ENCODE measurements around the gene KNL1.
"Not testable (repeated sequence)": the region's sequence is repeated elsewhere in the genome, so short reads cannot be mapped to it uniquely, and the experiment has no call there.

The KNL1 gene

DNA sequence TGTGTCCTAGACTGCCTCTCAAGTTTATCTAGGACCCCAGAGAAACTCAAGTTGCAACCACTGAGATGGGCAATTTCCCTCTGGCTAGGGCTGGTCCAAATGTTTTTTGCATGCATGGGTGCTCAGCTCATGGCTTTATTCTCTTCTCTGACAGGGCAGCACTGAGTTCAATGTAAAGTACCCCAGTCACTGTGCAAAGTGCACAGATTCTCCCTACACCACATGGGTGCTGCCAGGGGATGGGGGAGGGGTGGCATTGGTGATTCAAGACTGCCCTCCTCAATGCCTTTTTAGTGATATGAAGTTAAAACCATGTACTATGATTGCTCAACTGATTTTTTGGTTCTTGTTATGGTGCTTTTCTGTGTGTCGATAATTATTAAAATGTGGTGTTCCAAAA is 86.1 kb downstream of the KNL1 start:
- Mint-ChIP-seq H3K36me3 (ENCODE audit: low read depth) (no peaks in the 10 kb centered on the region), H3K4me3 (no peak overlapping the region), H3K9me3 (no peaks in the 10 kb centered on the region), H3K4me1 (ENCODE audit: low read depth) (peaks cover 5% of the 10 kb centered on the region), H3K27me3 (no peaks in the 10 kb centered on the region), H3K27ac (no peak overlapping the region)

DNA sequence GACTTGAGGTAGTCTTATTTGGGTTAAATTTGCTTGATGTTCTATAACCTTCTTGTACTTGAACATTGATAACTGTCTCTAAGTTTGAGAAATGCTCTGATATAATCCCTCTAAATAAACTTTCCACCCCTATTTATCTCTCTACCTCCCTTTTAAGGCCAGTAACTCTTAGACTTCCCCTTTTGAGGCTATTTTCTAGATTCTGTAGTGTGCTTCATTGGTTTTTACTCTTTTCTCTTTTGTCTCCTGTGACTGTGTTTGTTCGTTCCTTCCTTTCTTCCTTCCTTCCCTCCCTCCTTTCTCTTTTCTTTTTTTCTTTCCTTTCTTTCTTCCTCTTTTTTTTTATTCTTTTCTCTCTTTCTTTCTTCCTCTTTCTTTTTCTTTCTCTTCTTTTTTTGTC is 86.9 kb downstream of the KNL1 start:
- not testable (repeated sequence) for H3K9me3 Mint-ChIP-seq; H3K4me1 Mint-ChIP-seq (ENCODE audit: low read depth); H3K36me3 Mint-ChIP-seq (ENCODE audit: low read depth); H3K27me3 Mint-ChIP-seq; H3K4me3 Mint-ChIP-seq; H3K27ac Mint-ChIP-seq

DNA sequence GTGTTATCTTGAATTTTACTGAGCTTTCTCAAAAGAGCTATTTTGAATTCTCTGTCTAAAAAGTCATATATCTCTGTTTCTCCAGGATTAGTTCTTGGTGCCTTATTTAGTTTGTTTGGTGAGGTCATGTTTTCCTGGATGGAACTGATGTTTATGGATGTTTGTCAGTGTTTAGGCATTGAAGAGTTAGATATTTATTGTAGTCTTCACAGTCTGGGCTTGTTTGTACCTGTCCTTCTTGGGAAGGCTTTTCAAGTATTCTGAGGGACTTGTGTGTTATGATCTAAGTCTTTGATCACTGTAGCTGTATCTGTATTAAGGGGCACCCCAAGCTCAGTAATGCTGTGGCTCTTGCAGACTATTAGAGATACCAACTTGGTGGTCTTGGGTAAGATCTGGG is 90.3 kb downstream of the KNL1 start:
- H3K9me3 Mint-ChIP-seq = no peaks in the 10 kb centered on the region
- no peak overlapping the region for H3K27ac Mint-ChIP-seq
- H3K4me3 Mint-ChIP-seq = no peak overlapping the region
- no peaks in the 10 kb centered on the region for H3K27me3 Mint-ChIP-seq
- no peaks in the 10 kb centered on the region for H3K4me1 Mint-ChIP-seq (ENCODE audit: low read depth)
- no peaks in the 10 kb centered on the region for H3K36me3 Mint-ChIP-seq (ENCODE audit: low read depth)

DNA sequence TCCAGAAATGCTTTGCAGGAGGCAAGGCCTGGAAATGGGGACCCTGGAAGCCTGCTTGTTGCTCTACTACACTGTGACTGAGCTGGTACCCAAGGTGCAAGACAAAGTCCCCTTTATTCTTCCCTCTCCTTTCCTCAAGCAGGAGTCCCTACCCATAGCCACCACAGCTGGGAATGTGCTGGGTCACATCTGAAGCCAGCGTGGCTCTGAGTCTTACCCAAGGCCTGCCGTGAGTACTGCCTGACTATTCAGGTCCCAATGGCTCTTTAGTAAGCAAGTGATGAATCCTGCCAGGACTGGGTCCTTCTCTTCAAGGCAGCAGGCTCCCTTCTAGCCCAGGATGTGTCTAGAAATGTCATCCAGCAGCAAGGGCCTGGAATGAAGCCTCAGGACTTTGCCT is 91.3 kb downstream of the KNL1 start:
- no peaks in the 10 kb centered on the region for H3K4me1 Mint-ChIP-seq (ENCODE audit: low read depth)
- no peaks in the 10 kb centered on the region for H3K9me3 Mint-ChIP-seq
- no peaks in the 10 kb centered on the region for H3K27me3 Mint-ChIP-seq
- no peak overlapping the region for H3K27ac Mint-ChIP-seq
- H3K36me3 Mint-ChIP-seq (ENCODE audit: low read depth) = no peaks in the 10 kb centered on the region
- H3K4me3 Mint-ChIP-seq = no peak overlapping the region

DNA sequence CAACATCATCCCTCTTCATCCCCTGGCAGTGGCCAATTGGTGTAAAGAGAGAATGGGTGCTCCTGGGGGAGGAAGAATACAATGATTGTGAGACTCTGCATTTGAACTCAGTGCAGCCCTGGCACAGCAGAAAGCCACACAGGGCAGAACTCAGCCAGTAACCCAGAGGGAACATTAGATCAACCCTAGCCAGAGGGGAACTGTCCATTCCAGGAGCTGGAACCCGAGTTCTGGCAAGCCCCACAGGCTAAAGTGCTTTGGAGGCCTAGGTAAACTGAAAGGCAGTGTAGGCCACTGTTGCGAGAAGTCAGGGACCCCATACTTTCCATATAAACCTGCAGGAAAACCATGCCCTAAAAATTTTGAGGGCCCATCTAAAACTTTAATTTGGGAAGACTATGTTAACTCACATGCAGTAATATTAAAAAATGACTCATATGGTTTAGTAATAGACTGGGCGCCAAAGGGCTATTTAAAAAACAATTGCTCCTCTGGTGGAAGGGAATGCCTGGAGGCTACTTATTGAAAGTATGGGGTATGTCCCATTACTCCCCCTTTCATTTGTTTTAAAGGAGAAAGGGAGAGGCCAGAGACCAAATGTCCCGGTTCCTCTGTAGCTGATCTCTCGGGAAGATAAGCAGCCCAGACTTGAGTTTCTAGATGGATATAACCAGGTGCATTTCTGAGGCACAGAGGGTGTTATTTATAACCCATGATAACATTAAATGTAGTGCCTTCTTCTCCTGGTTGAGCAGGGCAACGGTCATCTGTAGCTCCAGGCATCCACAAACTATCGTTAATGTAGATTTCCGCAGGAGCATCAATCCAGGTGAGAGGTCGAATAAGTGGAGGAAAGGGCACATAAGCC is 95.1 kb downstream of the KNL1 start:
- Mint-ChIP-seq H3K4me3 (no peak overlapping the region), H3K27me3 (no peaks in the 10 kb centered on the region), H3K9me3 (no peaks in the 10 kb centered on the region), H3K27ac (no peak overlapping the region), H3K36me3 (ENCODE audit: low read depth) (peaks cover 8% of the 10 kb centered on the region), H3K4me1 (ENCODE audit: low read depth) (peaks cover 9% of the 10 kb centered on the region)

DNA sequence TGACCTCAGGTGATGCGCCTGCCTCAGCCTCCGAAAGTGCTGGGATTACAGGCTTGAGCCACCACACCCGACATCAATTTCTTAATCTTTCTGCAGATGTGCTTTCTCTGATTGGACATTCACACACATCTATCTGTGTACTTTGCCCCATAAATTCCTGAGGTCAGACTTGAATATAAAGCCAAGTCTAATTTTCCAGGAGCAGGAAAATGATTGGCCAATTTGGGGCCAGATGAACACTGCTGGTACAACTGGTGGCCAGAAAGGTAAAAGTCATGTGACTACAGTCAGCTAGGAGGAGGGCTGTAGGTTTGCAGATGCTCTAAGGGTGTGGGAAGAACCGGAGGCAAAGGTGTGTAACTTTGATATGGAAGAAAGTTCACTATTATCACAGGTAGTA is 97.7 kb downstream of the KNL1 start:
- Mint-ChIP-seq H3K27ac (no peak overlapping the region), H3K4me3 (no peak overlapping the region), H3K4me1 (ENCODE audit: low read depth) (peaks cover 24% of the 10 kb centered on the region), H3K36me3 (ENCODE audit: low read depth) (peaks cover 21% of the 10 kb centered on the region), H3K27me3 (no peaks in the 10 kb centered on the region), H3K9me3 (no peaks in the 10 kb centered on the region)

DNA sequence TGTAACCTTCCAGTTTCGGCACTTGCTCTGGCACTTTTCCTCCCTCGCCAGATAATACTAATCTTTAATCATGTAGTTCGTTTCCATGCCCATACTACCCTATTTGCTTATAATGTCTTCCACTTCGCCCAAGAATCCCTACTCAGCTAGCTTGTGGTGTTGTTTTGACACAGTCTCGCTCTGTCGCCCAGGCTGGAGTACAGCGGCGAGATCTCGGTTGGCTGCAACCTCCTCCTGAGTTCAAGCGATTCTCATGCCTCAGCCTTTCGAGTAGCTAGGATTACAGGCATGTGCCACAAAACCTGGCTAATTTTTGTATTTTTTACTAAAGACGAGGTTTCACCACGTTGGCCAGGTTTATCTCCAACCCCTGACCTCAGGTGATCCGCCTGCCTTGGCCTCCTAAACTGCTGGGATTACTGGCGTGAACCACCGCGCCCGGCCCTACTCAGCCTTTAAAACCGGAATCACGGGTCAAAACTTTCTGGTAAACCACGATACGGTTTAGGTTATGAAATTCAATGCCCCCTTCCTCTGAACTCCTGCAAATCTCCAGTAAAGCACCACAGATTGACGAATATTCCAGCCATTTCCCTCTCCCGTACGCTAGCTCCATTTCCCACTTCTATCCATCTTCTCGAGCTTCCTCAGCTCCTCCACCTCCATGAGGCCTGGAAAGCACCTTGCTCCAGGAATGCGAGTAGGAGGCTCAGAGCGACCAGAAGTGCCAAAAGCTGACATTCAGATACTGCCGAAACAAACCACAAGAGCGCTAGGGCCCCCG is 100.0 kb downstream of the KNL1 start:
- H3K9me3 Mint-ChIP-seq = no peaks in the 10 kb centered on the region
- H3K27ac Mint-ChIP-seq = peak overlapping the region; percentile 100
- no peaks in the 10 kb centered on the region for H3K27me3 Mint-ChIP-seq
- peak overlapping the region; percentile 100 for H3K4me3 Mint-ChIP-seq
- peaks cover 26% of the 10 kb centered on the region for H3K4me1 Mint-ChIP-seq (ENCODE audit: low read depth)
- H3K36me3 Mint-ChIP-seq (ENCODE audit: low read depth) = peaks cover 41% of the 10 kb centered on the region

DNA sequence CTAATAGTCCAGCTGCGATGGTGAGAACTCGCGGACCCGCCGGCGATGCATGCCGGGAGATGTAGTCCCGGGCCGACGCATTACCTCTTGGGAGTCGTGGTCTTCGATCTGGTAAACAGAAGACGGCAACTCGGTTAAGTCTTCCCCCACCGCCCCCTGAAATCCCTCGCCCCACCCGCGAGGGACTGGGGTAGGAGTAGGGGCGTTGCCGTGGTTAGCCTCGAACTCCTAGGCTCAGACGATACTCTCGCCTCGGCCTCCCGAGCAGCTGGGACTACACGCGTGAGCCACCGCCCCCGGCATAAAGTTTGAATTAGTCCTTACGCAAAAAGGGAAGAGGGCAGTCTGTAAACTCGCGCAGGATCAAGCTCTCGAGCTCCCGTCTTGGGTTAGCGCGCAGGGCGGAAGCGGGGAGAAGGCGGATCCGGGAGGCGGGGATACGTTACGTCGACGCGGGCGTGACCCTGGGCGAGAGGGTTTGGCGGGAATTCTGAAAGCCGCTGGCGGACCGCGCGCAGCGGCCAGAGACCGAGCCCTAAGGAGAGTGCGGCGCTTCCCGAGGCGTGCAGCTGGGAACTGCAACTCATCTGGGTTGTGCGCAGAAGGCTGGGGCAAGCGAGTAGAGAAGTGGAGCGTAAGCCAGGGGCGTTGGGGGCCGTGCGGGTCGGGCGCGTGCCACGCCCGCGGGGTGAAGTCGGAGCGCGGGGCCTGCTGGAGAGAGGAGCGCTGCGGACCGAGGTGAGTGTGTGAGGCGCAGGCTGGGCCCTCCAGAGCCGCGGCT is 100.8 kb downstream of the KNL1 start, which contains the start of gene RAD51:
RAD51 (plus strand) TSS at position 487 of the 781 bp plus-strand sequence. CDS start 3,585 bp downstream, outside the sequence.
- Mint-ChIP-seq H3K9me3 (no peaks in the 10 kb centered on the region), H3K27ac (peak within 1 kb of the TSS; percentile 100), H3K27me3 (no peaks in the 10 kb centered on the region), H3K36me3 (ENCODE audit: low read depth) (peaks cover 49% of the 10 kb centered on the region), H3K4me1 (ENCODE audit: low read depth) (peaks cover 31% of the 10 kb centered on the region), H3K4me3 (peak within 1 kb of the TSS; percentile 100)

DNA sequence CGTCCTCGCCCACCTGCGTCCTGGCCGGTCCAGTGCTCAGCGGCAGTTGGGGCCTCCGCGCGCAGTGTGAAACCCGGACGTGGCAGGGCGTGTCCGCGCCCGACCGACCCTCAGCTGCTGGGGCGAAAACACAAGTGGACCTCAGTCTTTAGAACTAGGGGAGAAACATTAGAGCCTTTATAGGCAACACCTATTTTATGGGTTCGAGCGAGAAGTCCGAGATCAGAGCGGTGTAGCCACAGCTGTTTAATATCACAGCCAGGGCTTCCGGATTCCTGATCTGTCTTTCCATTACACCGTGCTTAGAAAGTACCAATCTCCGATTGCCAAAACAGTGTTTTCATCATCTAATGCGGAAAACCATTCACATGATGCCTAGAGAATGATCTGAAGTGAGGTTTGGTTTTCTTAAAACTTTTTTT is 101.4 kb downstream of the KNL1 start:
- Mint-ChIP-seq H3K27me3 (no peaks in the 10 kb centered on the region), H3K4me1 (ENCODE audit: low read depth) (peaks cover 36% of the 10 kb centered on the region), H3K9me3 (no peaks in the 10 kb centered on the region), H3K4me3 (peak overlapping the region; percentile 100), H3K36me3 (ENCODE audit: low read depth) (peaks cover 55% of the 10 kb centered on the region), H3K27ac (peak overlapping the region; percentile 100)

DNA sequence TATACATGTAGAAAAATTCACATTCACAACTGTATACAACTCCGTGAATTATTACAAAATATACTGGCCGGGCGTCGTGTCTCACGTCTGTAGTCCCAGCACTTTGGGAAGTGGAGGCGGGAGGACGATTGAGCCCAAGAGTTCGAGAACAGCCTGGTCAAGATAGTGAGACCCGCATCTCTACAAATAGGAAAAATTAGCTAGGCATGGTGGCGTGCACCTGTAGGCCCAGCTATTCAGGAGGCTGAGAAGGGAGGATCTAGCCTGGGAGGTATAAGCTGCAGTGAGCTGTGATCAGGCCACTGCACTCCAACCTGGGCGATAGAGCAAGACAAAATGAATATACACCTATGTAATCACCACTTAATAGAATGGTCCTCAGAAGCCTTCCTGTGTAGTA is 102.2 kb downstream of the KNL1 start:
- peaks cover 62% of the 10 kb centered on the region for H3K36me3 Mint-ChIP-seq (ENCODE audit: low read depth)

DNA sequence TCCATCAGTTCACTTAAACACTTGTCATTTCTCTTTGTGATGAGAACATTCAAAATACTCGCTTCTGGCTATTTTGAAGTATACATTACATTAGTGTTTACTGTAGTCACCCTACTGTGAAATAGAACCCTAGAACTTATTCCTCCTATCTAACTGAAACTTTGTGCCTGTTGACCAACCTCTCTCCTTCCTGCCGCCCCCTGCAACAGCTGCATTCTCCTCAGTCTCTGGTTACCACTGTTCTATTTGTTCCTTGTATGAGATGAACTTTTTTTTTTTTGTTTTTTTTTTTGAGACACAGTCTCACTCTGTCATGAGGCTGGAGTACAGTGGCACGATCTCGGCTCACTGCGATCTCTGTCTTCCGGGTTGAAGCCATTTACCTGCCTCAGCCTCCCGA is 103.9 kb downstream of the KNL1 start:
- Mint-ChIP-seq H3K27ac (no peak overlapping the region), H3K4me1 (ENCODE audit: low read depth) (peaks cover 36% of the 10 kb centered on the region), H3K9me3 (no peaks in the 10 kb centered on the region), H3K4me3 (no peak overlapping the region), H3K36me3 (ENCODE audit: low read depth) (peaks cover 71% of the 10 kb centered on the region), H3K27me3 (no peaks in the 10 kb centered on the region)

More for the DNA sequence above, 102.2 kb downstream of the KNL1 start:
- H3K27ac Mint-ChIP-seq = no peak overlapping the region
- peaks cover 36% of the 10 kb centered on the region for H3K4me1 Mint-ChIP-seq (ENCODE audit: low read depth)
- peak overlapping the region; percentile 100 for H3K4me3 Mint-ChIP-seq
- H3K27me3 Mint-ChIP-seq = no peaks in the 10 kb centered on the region
- H3K9me3 Mint-ChIP-seq = no peaks in the 10 kb centered on the region

DNA sequence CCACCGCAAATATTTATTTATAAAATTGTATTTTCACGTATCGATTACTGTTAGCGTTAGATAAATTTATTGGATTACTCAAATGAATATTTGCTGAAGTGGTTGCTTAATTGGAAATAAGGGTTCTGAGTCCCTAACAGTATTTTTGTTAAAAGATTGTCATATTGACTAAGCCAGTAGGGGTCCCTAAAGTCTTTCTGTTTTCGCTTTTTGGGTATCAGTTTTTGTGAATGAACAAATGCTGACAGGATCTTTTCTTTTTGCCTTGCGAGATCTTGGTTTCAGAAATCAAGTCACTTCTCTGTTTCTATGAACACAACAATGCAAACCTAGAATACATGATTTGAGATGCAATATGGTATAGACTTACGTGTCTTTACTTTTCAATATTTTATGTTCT is 108.0 kb downstream of the KNL1 start:
- H3K36me3 Mint-ChIP-seq (ENCODE audit: low read depth) = peaks cover 78% of the 10 kb centered on the region
- H3K4me3 Mint-ChIP-seq = no peak overlapping the region
- H3K4me1 Mint-ChIP-seq (ENCODE audit: low read depth) = peaks cover 10% of the 10 kb centered on the region
- H3K27ac Mint-ChIP-seq = no peak overlapping the region
- H3K27me3 Mint-ChIP-seq = no peaks in the 10 kb centered on the region
- no peaks in the 10 kb centered on the region for H3K9me3 Mint-ChIP-seq

DNA sequence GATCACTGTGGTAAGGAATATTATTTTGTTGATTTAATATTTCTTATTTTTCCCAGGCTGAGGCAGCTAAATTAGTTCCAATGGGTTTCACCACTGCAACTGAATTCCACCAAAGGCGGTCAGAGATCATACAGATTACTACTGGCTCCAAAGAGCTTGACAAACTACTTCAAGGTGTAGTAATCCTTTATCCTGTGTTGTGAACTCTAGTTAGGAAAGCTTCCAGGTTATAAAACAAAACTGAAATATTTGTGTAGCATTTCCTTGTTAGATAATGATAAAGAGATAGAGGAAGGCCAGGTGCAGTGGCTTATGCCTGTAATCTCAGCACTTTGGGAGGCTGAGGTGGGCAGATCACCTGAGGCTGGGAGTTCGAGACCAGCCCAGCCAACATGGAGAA is 112.1 kb downstream of the KNL1 start:
- Mint-ChIP-seq H3K27me3 (no peaks in the 10 kb centered on the region), H3K9me3 (no peaks in the 10 kb centered on the region), H3K4me1 (ENCODE audit: low read depth) (no peaks in the 10 kb centered on the region), H3K36me3 (ENCODE audit: low read depth) (peaks cover 61% of the 10 kb centered on the region), H3K4me3 (no peak overlapping the region), H3K27ac (no peak overlapping the region)

All from stimulated activated naive CD8-positive, alpha-beta T cell treated with anti-CD3 and anti-CD28 coated beads, Interleukin-15, Interleukin-2, amounts not matched to agents 100 ng/mL and 50 ng/mL, for 24 hours (primary cell).